Right atrium auricular region (tissue), 2 donors: Measurements from ENCODE around the gene PRSS56. TPM values are rescaled to one million over a fixed set of nuclear protein-coding genes. Genes with fewer than 3 reads are reported as not detected.
"Not testable (repeated sequence)": the region's sequence is repeated elsewhere in the genome, so short reads cannot be mapped to it uniquely, and the experiment has no call there.

Experiments used
- DNase-seq: peaks from one replicate; pipeline ENCODE4 v3.0.0-alpha.2; 2019; ENCODE audit warnings: low spot score
- H3K27ac ChIP-seq, 2 donors: fragments of 200-600 bp; sonication (generic); 1 replicate in 1 of 2; 2 replicates in 1 of 2; pipeline ENCODE4 v1.5.1; 2016 to 2019
- H3K27me3 ChIP-seq, 2 donors: fragments of 200-600 bp; sonication (generic); one replicate each; pipeline versions ENCODE4 v1.5.1 to v1.6.0; 2017 to 2019
- H3K36me3 ChIP-seq: fragments of 200-600 bp; sonication (generic); one replicate; pipeline ENCODE4 v1.5.1; 2016
- H3K4me1 ChIP-seq, 2 donors: fragments of 200-600 bp; sonication (generic); one replicate each; pipeline versions ENCODE4 v1.5.1 to v1.6.0; 2017 to 2019
- H3K4me3 ChIP-seq, 2 donors: fragments of 200-600 bp; sonication (generic); 1 replicate in 1 of 2; 2 replicates in 1 of 2; pipeline ENCODE4 v1.5.1; 2017 to 2019; ENCODE audit warnings: mild to moderate bottlenecking in 1 of 2, moderate library complexity in 1 of 2
- H3K9me3 ChIP-seq, 2 donors: fragments of 200-600 bp; sonication (generic); one replicate each; pipeline ENCODE4 v1.5.1; 2019
- total RNA-seq, 2 donors: library from RNA; depleted of rRNA; stranded (reverse); fragments of >200 nt; gene quantifications; one replicate each; pipeline ENCODE4 v1.1.0, GENCODE V29; 2016
- TF ChIP-seq, protein P1 (sequence below), 2 donors: fragments of 200-600 bp; sonication (generic); IDR thresholded peaks; one replicate each; pipeline ENCODE4 v1.5.1; 2019; ENCODE audit warnings: antibody characterized with exemption in 2 of 2

PRSS56 gene
- total RNA-seq, 2 donors from 2014 or later = 0.20 TPM; not detected in 1

GRCh38 chr2:232556426-232556825 lies 36.2 kb downstream of the PRSS56 start:
- Histone ChIP-seq H3K4me1 (peaks cover 0 to 15% of the 10 kb centered on the region in 2 donors), H3K36me3 (peaks cover 40% of the 10 kb centered on the region), H3K9me3 (no peaks in the 10 kb centered on the region), H3K27ac (no peak overlapping the region), H3K4me3 (no peak overlapping the region), H3K27me3 (no peaks in the 10 kb centered on the region)
- no peak for DNase-seq
- TF ChIP-seq, protein P1, sequence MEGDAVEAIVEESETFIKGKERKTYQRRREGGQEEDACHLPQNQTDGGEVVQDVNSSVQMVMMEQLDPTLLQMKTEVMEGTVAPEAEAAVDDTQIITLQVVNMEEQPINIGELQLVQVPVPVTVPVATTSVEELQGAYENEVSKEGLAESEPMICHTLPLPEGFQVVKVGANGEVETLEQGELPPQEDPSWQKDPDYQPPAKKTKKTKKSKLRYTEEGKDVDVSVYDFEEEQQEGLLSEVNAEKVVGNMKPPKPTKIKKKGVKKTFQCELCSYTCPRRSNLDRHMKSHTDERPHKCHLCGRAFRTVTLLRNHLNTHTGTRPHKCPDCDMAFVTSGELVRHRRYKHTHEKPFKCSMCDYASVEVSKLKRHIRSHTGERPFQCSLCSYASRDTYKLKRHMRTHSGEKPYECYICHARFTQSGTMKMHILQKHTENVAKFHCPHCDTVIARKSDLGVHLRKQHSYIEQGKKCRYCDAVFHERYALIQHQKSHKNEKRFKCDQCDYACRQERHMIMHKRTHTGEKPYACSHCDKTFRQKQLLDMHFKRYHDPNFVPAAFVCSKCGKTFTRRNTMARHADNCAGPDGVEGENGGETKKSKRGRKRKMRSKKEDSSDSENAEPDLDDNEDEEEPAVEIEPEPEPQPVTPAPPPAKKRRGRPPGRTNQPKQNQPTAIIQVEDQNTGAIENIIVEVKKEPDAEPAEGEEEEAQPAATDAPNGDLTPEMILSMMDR (IDR thresholded peaks at IDR 0.05) = no peak

DNA sequence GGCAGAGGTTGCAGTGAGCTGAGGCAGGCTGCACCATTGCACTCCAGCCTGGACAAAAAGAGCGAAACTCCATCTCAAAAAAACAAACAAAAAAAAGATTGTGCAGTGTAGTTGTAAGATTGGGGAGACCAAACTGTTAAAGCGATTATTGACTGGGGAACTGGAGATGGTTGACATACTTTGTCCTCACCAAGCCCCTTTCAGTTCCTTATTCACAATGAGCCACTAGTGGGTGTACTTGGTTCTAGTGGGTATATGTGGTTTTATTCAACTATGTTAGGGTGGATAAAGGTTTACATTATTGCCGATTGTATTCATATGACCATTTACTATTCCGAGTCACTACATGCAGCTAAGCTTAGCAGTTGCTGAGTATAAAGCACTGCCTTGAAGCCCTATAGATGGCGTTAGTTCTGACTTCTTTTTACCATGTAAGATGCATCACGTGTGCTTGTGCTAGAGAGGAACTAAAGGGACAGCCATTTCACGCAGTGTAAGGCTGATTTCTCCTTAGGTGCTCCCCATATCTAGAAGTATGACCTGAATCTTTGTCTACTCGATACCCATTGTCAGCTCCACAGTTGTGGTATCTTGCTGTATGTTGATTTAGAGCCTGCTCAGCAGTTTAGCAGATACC lies 42.4 kb downstream of the PRSS56 start:
- no peaks in the 10 kb centered on the region for H3K9me3 ChIP-seq
- TF ChIP-seq, protein P1 (IDR thresholded peaks at IDR 0.05) = no peak
- H3K27me3 ChIP-seq = no peaks in the 10 kb centered on the region
- H3K4me3 ChIP-seq = no peak overlapping the region
- H3K4me1 ChIP-seq = peaks cover 0 to 7% of the 10 kb centered on the region in 2 donors
- H3K27ac ChIP-seq = no peak overlapping the region
- H3K36me3 ChIP-seq = peaks cover 76% of the 10 kb centered on the region
- DNase-seq = no peak

GRCh38 chr2:232563580-232563979 lies 43.4 kb downstream of the PRSS56 start:
- TF ChIP-seq, protein P1 (IDR thresholded peaks at IDR 0.05) = no peak
- Histone ChIP-seq H3K27me3 (no peaks in the 10 kb centered on the region), H3K4me1 (peaks cover 0 to 14% of the 10 kb centered on the region in 2 donors), H3K36me3 (peaks cover 79% of the 10 kb centered on the region), H3K4me3 (no peak overlapping the region), H3K9me3 (no peaks in the 10 kb centered on the region), H3K27ac (no peak overlapping the region)
- no peak for DNase-seq

DNA sequence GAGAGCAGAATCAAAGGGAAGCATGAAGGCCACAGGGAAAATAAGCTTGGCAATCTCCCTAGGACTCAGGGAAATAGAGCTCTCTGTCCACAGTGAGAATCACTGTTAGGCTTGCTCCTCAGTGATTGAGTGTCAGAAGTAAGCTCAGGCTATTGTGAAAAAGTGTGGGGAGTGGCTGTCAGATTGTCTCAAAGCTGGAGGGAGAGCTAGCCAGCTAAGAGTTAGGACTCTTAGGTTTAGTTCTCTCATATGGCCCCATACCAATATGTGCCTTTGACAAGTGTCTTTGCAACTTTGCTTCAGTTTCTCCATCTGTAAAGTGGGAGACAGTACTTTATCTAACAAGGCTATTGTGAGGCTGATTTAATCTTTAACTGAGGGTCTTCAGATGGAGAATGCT lies 47.5 kb downstream of the PRSS56 start:
- Histone ChIP-seq H3K36me3 (peaks cover 76% of the 10 kb centered on the region), H3K27me3 (no peaks in the 10 kb centered on the region), H3K27ac (no peak overlapping the region), H3K9me3 (no peaks in the 10 kb centered on the region), H3K4me1 (peaks cover 0 to 15% of the 10 kb centered on the region in 2 donors), H3K4me3 (no peak overlapping the region)
- TF ChIP-seq, protein P1 (IDR thresholded peaks at IDR 0.05) = no peak
- no peak for DNase-seq

DNA sequence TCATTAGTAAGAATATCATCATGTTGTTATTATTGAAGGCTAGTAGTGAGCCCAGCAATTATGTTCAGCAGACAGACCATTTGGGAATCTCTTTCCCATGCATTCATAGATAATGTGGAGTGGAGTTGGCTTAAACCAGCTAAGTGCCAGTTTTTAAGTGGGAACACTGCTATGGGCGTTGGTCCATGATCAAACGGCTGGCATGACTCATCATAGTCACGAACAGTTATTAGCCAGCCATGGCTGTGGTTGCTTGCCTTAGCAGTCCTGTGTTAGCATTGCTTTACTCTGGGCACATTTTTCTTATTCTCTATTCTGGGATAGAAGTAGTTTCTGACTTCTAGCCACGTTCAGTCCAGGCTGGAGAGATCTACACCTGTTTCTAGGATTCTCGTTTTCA lies 48.0 kb downstream of the PRSS56 start:
- Histone ChIP-seq H3K9me3 (no peaks in the 10 kb centered on the region), H3K36me3 (peaks cover 76% of the 10 kb centered on the region), H3K27me3 (no peaks in the 10 kb centered on the region), H3K27ac (no peak overlapping the region), H3K4me3 (no peak overlapping the region), H3K4me1 (peaks cover 0 to 15% of the 10 kb centered on the region in 2 donors)
- DNase-seq = no peak
- TF ChIP-seq, protein P1 (IDR thresholded peaks at IDR 0.05) = no peak

- Histone ChIP-seq H3K9me3 (no peaks in the 10 kb centered on the region), H3K36me3 (peaks cover 87% of the 10 kb centered on the region), H3K27me3 (no peaks in the 10 kb centered on the region), H3K4me3 (no peak overlapping the region), H3K27ac (no peak overlapping the region), H3K4me1 (peaks cover 0 to 15% of the 10 kb centered on the region in 2 donors)
- TF ChIP-seq, protein P1 (IDR thresholded peaks at IDR 0.05) = no peak
- no peak for DNase-seq
These were observed 49.4 kb downstream of the PRSS56 start for GRCh38 chr2:232569541-232569940.

GRCh38 chr2:232570481-232570880 lies 50.3 kb downstream of the PRSS56 start:
- H3K27me3 ChIP-seq, DNase-seq, H3K9me3 ChIP-seq, H3K4me3 ChIP-seq, H3K27ac ChIP-seq: not testable (repeated sequence)
- Histone ChIP-seq H3K4me1 (peaks cover 0 to 15% of the 10 kb centered on the region in 2 donors), H3K36me3 (peaks cover 79% of the 10 kb centered on the region)
